MM.1S (cell line): Measurements from ENCODE around the gene TYW1B.
"Not testable (repeated sequence)": the region's sequence is repeated elsewhere in the genome, so short reads cannot be mapped to it uniquely, and the experiment has no call there.

ENCODE experiments used
- DNase-seq: peaks from one replicate; pipeline ENCODE4 v3.0.0-alpha.2; 2015
- H2AFZ ChIP-seq: fragments of 300-600 bp; sonication (generic); 2 replicates; pipeline ENCODE4 v1.6.0; 2016; ENCODE audit warnings: antibody characterized with exemption, low read length
- H3F3A ChIP-seq: fragments of 300-600 bp; sonication (generic); 2 replicates; pipeline ENCODE4 v1.6.1; 2016; ENCODE audit warnings: mild to moderate bottlenecking, antibody characterized with exemption, low read length, moderate library complexity, mixed read lengths; ENCODE audit not compliant: insufficient read depth
- H3K27ac ChIP-seq: fragments of 300-600 bp; sonication (generic); 2 replicates; pipeline ENCODE4 v1.5.1; 2016; ENCODE audit warnings: mild to moderate bottlenecking, low read length
- H3K27me3 ChIP-seq: fragments of 300-600 bp; sonication (generic); replicated peaks from 2 replicates; pipeline ENCODE4 v1.6.0; 2016; ENCODE audit warnings: low read length; ENCODE audit not compliant: insufficient read depth
- H3K36me3 ChIP-seq: fragments of 300-600 bp; sonication (generic); replicated peaks from 2 replicates; pipeline ENCODE4 v1.6.1; 2016; ENCODE audit warnings: mild to moderate bottlenecking, low read length, mixed read lengths; ENCODE audit not compliant: insufficient read depth
- H3K4me1 ChIP-seq: fragments of 300-600 bp; sonication (generic); 2 replicates; pipeline ENCODE4 v1.6.1; 2016; ENCODE audit warnings: low read length, mixed read lengths
- H3K4me2 ChIP-seq: fragments of 300-600 bp; sonication (generic); 2 replicates; pipeline ENCODE4 v1.6.0; 2016; ENCODE audit warnings: low read depth, low read length
- H3K4me3 ChIP-seq: fragments of 300-600 bp; sonication (generic); 2 replicates; pipeline ENCODE4 v1.5.1; 2016; ENCODE audit warnings: low read length, mixed read lengths
- H3K79me2 ChIP-seq: fragments of 300-600 bp; sonication (generic); 2 replicates; pipeline ENCODE4 v1.6.1; 2016; ENCODE audit warnings: mixed run types, low read length, mixed read lengths
- H3K9ac ChIP-seq: fragments of 300-600 bp; sonication (generic); 2 replicates; pipeline ENCODE4 v1.6.1; 2016; ENCODE audit warnings: low read length, mixed read lengths
- H3K9me2 ChIP-seq: fragments of 300-600 bp; sonication (generic); replicated peaks from 2 replicates; pipeline ENCODE4 v1.6.1; 2016; ENCODE audit warnings: mild to moderate bottlenecking, low read length, mixed read lengths; ENCODE audit not compliant: insufficient read depth
- H3K9me3 ChIP-seq: fragments of 300-600 bp; sonication (generic); replicated peaks from 2 replicates; pipeline ENCODE4 v1.6.1; 2016; ENCODE audit warnings: mild to moderate bottlenecking, low read length, mixed read lengths; ENCODE audit not compliant: insufficient read depth
- H4K20me1 ChIP-seq: fragments of 300-600 bp; sonication (generic); 2 replicates; pipeline ENCODE4 v1.6.1; 2016; ENCODE audit warnings: mild to moderate bottlenecking, low read length, moderate library complexity, mixed read lengths; ENCODE audit not compliant: insufficient read depth
- EZH2 ChIP-seq: fragments of 300-600 bp; sonication (generic); optimal IDR thresholded peaks from 2 replicates; pipeline ENCODE3; 2017; ENCODE audit warnings: low read depth, mild to moderate bottlenecking, antibody characterized with exemption, low read length, mixed read lengths
- EZH2phosphoT487 ChIP-seq: fragments of 300-600 bp; sonication (generic); IDR thresholded peaks from 2 replicates; pipeline ENCODE4 v1.6.1; 2018; ENCODE audit warnings: antibody characterized with exemption, low read length
- TF ChIP-seq, protein P1 (sequence below): fragments of 300-600 bp; sonication (generic); IDR thresholded peaks from 2 replicates; pipeline ENCODE4 v1.5.1; 2016; ENCODE audit warnings: antibody characterized with exemption, low read length, mixed read lengths

TYW1B gene

DNA sequence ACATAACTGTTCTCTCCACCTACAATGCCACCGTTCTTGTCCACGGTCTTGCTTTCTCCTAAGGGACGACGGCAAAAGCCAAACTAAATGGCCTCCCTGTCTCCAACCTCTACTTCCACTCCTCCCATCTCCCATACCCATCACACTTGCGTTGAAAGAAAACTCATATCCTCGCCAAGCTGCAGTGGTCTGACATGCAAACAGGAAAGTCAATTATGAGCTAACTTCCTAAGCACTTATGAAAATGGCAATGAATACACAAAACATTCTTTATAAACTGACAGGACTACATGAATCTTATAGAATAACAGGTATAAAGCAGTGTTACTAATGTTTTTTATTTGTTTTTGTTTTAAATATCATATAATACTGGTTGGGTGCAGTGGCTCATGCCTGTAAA is 46.4 kb downstream of the TYW1B start:
- Histone ChIP-seq H3K4me2 (no peak overlapping the region), H3K79me2 (no peaks in the 10 kb centered on the region), H3K9me3 (no peaks in the 10 kb centered on the region), H2AFZ (no peak overlapping the region), H3K27ac (no peak overlapping the region), H4K20me1 (no peaks in the 10 kb centered on the region), H3K4me1 (no peaks in the 10 kb centered on the region), H3K36me3 (no peaks in the 10 kb centered on the region), H3K4me3 (no peak overlapping the region), H3K9me2 (no peaks in the 10 kb centered on the region), H3K9ac (no peak overlapping the region), H3K27me3 (no peaks in the 10 kb centered on the region), H3F3A (no peaks in the 10 kb centered on the region)
- TF ChIP-seq, protein P1, sequence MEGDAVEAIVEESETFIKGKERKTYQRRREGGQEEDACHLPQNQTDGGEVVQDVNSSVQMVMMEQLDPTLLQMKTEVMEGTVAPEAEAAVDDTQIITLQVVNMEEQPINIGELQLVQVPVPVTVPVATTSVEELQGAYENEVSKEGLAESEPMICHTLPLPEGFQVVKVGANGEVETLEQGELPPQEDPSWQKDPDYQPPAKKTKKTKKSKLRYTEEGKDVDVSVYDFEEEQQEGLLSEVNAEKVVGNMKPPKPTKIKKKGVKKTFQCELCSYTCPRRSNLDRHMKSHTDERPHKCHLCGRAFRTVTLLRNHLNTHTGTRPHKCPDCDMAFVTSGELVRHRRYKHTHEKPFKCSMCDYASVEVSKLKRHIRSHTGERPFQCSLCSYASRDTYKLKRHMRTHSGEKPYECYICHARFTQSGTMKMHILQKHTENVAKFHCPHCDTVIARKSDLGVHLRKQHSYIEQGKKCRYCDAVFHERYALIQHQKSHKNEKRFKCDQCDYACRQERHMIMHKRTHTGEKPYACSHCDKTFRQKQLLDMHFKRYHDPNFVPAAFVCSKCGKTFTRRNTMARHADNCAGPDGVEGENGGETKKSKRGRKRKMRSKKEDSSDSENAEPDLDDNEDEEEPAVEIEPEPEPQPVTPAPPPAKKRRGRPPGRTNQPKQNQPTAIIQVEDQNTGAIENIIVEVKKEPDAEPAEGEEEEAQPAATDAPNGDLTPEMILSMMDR = no peak
- no peak for TF ChIP-seq EZH2phosphoT487
- TF ChIP-seq EZH2 = no peak
- DNase-seq = no peak

DNA sequence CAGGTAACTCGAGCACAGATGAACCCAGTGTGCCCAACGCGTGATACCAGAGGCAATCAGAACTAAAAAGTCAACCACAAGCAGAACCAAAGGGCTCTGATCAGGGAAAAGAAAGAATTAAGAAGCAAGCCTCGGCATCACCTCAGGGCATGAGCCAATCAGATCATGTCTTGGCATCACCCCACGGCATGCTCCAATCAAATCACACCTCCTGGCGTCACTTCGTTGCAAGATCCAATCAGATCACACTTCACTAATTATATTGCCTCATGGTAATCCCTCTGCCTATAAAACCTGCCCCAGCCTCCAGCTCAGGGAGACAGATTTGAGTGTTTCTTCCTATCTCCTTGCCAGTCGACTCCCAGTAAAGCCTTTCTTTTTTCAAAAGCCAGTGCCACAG is 46.8 kb downstream of the TYW1B start:
- Histone ChIP-seq H3K4me2 (no peak overlapping the region), H3K9me2 (no peaks in the 10 kb centered on the region), H3K4me1 (no peaks in the 10 kb centered on the region), H3K4me3 (no peak overlapping the region), H3K27me3 (no peaks in the 10 kb centered on the region), H3K79me2 (no peaks in the 10 kb centered on the region), H3K9ac (no peak overlapping the region), H3K9me3 (no peaks in the 10 kb centered on the region), H4K20me1 (no peaks in the 10 kb centered on the region), H3K27ac (no peak overlapping the region), H2AFZ (no peak overlapping the region), H3K36me3 (no peaks in the 10 kb centered on the region), H3F3A (no peaks in the 10 kb centered on the region)
- TF ChIP-seq EZH2 (no peak), EZH2phosphoT487 (no peak)
- TF ChIP-seq, protein P1 = no peak
- DNase-seq = no peak

DNA sequence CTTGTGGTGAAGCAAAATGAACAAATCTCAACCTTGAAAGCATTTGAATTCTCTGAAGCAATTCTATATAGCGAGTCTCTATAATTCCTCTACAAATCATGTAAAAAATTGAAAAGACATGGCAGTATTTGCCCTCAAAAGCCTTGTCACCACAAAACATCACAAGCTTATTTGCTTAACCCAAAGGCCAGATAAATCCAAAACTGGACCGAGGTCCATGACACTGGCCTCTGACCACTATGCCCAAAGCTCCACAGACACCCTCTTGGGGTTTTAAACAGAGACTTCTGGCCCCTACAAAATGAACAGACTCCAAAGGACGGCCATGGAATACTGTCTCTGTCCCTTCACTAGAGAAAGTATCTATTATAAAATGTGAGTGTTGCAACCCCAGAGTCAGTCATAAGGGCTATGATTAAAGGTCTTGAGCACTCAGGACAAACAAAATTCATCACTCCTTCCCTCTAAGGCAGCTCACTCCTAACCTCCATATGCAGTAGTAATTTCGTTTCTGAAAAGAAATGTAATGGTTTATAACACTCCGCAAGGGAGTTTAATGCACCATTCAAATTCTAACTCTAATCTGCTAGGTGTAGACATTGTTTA is 47.6 kb downstream of the TYW1B start:
- DNase-seq, H3K9me2 ChIP-seq, H3F3A ChIP-seq, H3K4me2 ChIP-seq, H3K27me3 ChIP-seq, H3K9me3 ChIP-seq, H3K4me3 ChIP-seq, H3K9ac ChIP-seq, H3K36me3 ChIP-seq, H3K4me1 ChIP-seq, H3K27ac ChIP-seq, H3K79me2 ChIP-seq, H2AFZ ChIP-seq, H4K20me1 ChIP-seq: not testable (repeated sequence)

DNA sequence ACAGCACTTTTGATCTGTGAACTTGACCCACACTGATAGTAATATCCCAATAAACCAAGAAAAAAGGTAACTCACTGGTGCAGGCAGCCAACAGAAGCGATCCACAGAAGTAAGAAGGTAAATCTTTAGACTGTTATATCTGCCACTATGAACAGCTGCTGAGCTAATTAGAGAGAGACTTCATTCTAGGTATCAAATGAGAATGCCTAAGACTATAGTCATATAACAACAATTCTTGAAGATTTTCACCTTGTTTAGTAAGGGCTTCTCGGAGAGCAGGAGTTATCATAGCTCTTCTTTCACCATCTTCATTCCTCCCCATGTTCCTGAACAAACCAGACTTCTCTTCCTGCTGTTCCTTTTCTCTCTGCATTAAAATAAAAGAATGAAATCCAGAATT is 50.8 kb downstream of the TYW1B start:
- not testable (repeated sequence) for H4K20me1 ChIP-seq, H3K4me1 ChIP-seq, H3K9ac ChIP-seq, H3K4me2 ChIP-seq, H3K4me3 ChIP-seq, H3K79me2 ChIP-seq, H3K27ac ChIP-seq, DNase-seq, H3K9me2 ChIP-seq, H3K9me3 ChIP-seq, H3K36me3 ChIP-seq, H2AFZ ChIP-seq, H3F3A ChIP-seq, H3K27me3 ChIP-seq

DNA sequence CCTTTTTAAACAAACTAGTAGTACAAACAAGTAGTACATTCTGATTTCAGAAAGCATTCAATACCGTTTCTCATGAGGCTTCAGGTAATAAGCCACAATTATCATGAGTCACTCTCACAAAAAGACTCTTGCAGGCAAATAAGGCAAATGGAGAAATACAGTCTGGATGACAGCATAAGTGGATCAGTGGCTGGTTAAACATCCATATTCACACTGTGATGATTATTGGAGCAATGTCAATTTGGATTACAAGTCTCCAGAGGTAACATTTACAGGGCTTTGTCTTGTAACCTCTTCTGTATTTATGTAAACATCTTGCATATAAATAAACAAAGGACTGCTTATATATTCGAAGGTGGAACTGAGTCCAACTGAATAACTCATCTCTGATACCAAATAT is 55.4 kb downstream of the TYW1B start:
- H3K79me2 ChIP-seq, H3K27ac ChIP-seq, H3F3A ChIP-seq, H2AFZ ChIP-seq, H3K4me2 ChIP-seq, H3K4me3 ChIP-seq, H3K27me3 ChIP-seq, H3K9me2 ChIP-seq, H3K36me3 ChIP-seq, H3K9ac ChIP-seq, H3K9me3 ChIP-seq, H4K20me1 ChIP-seq, DNase-seq, H3K4me1 ChIP-seq: not testable (repeated sequence)

DNA sequence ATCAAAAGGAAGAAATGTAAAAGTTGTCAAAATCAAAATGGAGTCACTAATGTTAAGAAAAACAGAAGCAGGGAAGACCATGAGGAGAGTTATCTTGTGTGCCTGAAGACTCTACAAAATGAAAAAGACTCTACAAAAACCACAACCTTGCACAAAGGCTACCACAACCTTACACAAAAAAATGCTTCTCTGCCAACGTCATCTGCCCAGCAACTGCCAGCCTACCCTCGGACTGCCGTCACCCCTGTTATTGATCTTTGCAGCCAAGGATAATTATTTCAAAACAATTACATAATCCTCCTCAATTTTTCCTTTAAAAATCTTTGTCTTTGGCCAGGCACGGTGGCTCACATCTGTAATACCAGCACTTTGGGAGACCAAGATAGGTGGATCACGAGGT is 61.0 kb downstream of the TYW1B start:
- H3K79me2 ChIP-seq, H3K4me1 ChIP-seq, H4K20me1 ChIP-seq, DNase-seq, H3K27me3 ChIP-seq, H3K4me2 ChIP-seq, H3K9me3 ChIP-seq, H2AFZ ChIP-seq, H3K9ac ChIP-seq, H3K9me2 ChIP-seq, H3K27ac ChIP-seq, H3K4me3 ChIP-seq, H3F3A ChIP-seq, H3K36me3 ChIP-seq: not testable (repeated sequence)
